ENCODE results near the gene ZNF35.

The ZNF35 gene

GRCh38 chr3:44685128-44685800 is 36.7 kb downstream of the ZNF35 start:
- DNase-seq: no peak

GRCh38 chr3:44687898-44688297 is 39.4 kb downstream of the ZNF35 start:
- DNase-seq: no peak
